ENCODE measurements around the gene PCGF2.
"Not testable (repeated sequence)": the region's sequence is repeated elsewhere in the genome, so short reads cannot be mapped to it uniquely, and the experiment has no call there.

Gene PCGF2

DNA sequence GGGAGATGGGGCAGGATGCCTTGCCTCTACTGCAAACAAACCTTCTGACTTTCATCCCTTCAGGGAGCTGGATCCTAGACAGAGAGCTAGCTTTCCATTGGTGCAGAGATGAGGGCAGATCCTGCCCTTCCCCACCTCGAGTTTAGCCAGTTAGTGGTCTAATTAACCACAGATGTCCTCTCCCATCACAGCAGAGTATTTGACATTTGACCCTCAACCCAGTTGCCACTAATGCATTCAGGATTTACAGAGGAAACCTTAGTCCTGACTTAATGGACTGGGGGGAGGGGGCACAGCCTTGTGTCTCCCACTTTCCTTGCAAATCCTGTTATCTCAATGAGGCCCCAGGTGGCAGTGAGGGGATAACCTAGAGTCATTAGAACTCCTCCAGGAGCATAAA lies 41.0 kb upstream of the PCGF2 start:
- ChIA-PET POLR2A (no interaction called here), CTCF (interaction anchor here (1.7 kb wide), 1 partner anchor 27 kb away, joined by 5 read pairs; no protein-coding TSS in a partner anchor)
- no peak overlapping the region for H3K4me3 ChIP-seq (ENCODE audit: low read depth, low read length)
- no peak for DNase-seq (ENCODE audit: low read depth, low spot score)
- TF ChIP-seq, protein P1, sequence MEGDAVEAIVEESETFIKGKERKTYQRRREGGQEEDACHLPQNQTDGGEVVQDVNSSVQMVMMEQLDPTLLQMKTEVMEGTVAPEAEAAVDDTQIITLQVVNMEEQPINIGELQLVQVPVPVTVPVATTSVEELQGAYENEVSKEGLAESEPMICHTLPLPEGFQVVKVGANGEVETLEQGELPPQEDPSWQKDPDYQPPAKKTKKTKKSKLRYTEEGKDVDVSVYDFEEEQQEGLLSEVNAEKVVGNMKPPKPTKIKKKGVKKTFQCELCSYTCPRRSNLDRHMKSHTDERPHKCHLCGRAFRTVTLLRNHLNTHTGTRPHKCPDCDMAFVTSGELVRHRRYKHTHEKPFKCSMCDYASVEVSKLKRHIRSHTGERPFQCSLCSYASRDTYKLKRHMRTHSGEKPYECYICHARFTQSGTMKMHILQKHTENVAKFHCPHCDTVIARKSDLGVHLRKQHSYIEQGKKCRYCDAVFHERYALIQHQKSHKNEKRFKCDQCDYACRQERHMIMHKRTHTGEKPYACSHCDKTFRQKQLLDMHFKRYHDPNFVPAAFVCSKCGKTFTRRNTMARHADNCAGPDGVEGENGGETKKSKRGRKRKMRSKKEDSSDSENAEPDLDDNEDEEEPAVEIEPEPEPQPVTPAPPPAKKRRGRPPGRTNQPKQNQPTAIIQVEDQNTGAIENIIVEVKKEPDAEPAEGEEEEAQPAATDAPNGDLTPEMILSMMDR (IDR thresholded peaks at IDR 0.05; ENCODE audit: insufficient read depth, low read length, missing control alignments): no peak

DNA sequence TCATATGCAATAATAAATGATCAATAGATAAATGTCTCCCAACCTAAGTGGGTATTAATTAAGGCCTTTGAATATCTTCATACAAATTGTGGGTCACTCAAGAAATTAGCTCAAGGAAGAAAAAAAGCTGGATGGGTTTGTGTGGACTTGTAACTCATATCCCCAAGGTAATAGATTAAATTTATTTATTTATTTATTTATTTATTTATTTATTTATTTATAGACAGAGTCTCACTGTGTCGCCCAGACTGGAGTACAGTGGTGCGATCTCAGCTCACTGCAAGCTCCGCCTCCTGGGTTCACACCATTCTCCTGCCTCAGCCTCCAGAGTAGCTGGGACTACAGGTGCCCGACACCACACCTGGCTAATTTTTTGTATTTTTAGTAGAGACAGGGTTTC lies 39.9 kb upstream of the PCGF2 start:
- POLR2A ChIA-PET; DNase-seq (ENCODE audit: low read depth, low spot score); H3K4me3 ChIP-seq (ENCODE audit: low read depth, low read length): not testable (repeated sequence)
- CTCF ChIA-PET: interaction anchor here (0.8 to 1.7 kb wide), 4 partner anchors 11 to 365 kb away, joined by 3 to 5 read pairs (median 4); partner anchors contain the start of gene PIP4K2B

DNA sequence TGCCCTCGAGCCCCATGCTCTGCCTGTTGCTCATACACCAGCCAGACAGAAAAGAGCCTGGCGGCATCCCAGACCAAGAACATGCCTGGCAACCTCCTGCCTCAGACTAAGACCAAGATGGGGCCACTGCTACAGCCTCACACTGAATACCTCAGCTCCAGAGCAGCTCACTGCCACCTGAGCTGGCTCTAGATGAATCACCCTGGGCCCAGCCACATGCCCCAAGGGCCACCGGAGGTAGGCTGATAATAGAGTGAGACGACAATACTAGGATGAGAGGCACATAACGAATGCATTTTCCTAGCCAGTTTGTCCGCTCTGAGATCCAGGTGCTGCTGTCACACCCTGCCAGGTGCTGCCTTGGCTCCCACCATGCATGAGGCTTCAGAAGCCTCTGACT lies 38.2 kb upstream of the PCGF2 start:
- POLR2A ChIA-PET: no interaction called here
- DNase-seq (ENCODE audit: low read depth, low spot score): no peak
- CTCF ChIA-PET: interaction anchor here (0.6 to 1.1 kb wide), 2 partner anchors 8 to 51 kb away, joined by 3 to 4 read pairs; no protein-coding TSS in a partner anchor
- H3K4me3 ChIP-seq (ENCODE audit: low read depth, low read length): no peak overlapping the region
- TF ChIP-seq, protein P1 (IDR thresholded peaks at IDR 0.05; ENCODE audit: insufficient read depth, low read length, missing control alignments): no peak

DNA sequence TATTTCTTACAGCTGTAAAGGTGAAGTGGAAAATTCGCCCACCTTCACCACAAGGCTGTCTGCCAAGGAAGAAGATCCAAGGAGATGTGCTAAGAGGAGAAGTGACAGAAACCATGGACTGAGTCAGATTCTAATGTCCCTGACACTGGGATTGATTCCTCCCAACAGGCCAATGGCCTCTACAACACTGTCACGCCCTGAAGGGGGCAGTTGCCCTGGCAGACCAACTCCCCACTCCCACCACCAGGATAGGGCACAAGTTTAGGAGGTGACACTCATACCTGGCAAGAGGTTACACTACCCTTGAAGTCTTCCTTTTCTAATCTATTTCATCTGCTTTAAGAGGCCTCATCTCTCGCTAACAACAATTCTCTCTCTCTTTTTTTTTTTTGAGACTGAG lies 35.1 kb upstream of the PCGF2 start:
- no peak overlapping the region for H3K4me3 ChIP-seq (ENCODE audit: low read depth, low read length)
- TF ChIP-seq, protein P1 (IDR thresholded peaks at IDR 0.05; ENCODE audit: insufficient read depth, low read length, missing control alignments): no peak
- DNase-seq (ENCODE audit: low read depth, low spot score): no peak
- ChIA-PET CTCF (no interaction called here), POLR2A (no interaction called here)

DNA sequence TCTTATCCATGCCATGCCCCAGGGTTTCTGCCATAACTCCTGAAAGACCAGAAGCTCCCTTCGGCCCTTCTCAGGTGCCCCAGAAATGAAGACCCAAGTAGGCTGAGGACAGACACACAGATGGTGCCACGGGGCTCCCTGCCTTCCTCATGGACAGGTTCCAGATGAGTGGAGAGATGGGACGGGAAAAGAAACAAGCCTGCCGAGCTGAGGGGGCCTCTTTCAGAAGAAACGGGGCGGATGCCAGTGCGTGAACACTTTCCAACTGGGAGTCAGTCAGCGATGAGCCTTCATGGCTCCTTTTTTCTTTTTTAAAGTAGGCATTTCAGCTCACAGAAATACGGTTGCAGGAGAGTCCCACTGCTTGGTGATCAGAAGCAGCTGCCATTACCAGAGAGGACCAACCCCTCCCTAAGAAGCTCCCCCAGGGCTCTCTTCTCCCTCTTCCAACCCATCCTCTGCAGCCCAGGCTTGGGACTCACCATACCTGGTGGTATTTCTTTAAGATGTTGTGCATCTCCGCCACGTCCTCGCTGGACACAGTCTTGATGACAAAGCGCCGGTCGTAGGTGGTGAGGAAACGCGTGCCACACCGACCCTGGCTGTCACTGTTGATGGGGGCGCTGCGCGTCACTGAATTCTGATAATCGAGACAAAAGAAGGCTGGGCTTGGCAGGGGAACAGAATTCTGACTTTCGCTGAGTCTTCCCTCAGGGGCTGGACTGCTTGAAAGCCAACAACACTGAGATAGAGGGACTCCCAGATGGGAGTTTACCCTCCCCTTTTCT lies 32.0 kb upstream of the PCGF2 start:
- H3K4me3 ChIP-seq (ENCODE audit: low read depth, low read length): no peak overlapping the region
- DNase-seq (ENCODE audit: low read depth, low spot score): no peak
- TF ChIP-seq, protein P1 (IDR thresholded peaks at IDR 0.05; ENCODE audit: insufficient read depth, low read length, missing control alignments): no peak
- ChIA-PET POLR2A (no interaction called here), CTCF (interaction anchor here (1.7 kb wide), 1 partner anchor 18 kb away, joined by 5 read pairs; no protein-coding TSS in a partner anchor)

DNA sequence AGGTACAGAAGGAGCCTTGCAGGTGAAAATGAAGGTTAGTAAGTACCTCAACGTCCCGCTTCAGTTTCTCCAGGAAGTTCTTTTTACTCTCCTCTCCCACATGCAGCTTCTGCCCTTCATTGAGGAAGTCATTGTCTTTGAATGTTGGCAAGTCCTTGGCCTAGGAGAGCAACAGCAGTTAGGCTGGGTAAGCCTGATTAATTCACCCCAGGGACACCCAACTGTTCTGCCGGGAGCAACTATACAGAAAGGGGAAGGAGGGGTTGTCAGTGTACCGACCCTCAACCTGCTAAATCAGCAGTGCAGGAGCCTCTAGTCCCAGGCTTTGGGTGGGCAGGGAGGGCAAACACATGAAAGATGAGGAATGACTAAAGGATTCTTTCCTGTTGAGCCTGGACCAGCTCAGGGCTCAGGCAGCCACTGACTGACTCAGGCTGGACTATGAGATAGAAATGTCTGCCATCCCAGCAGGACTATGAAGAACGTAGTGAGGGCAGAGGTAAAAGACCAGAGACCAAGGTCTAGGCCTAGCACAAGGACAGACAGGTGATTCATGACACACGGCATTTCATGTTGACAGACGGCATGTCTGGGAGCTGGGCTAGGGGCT lies 29.6 kb upstream of the PCGF2 start:
- TF ChIP-seq, protein P1 (IDR thresholded peaks at IDR 0.05; ENCODE audit: insufficient read depth, low read length, missing control alignments): no peak
- POLR2A ChIA-PET: interaction anchor here (0.6 kb wide), 1 partner anchor 10 kb away, joined by 3 read pairs; no protein-coding TSS in a partner anchor
- no peak for DNase-seq (ENCODE audit: low read depth, low spot score)
- no peak overlapping the region for H3K4me3 ChIP-seq (ENCODE audit: low read depth, low read length)
- CTCF ChIA-PET: interaction anchor here (0.8 to 1.8 kb wide), 3 partner anchors 9 to 387 kb away, joined by 4 read pairs; no protein-coding TSS in a partner anchor

Measured in AG04449 (cell line).